GM12878 (cell line): ENCODE results near the gene CHN2. TPM values are rescaled to one million over a fixed set of nuclear protein-coding genes. Genes with fewer than 3 reads are reported as not detected.

ENCODE experiments used
- ATAC-seq: fragments of 200-7000 bp; cut with Tn5 transposase; 3 replicates; pipeline ENCODE4 v1.9.1; 2020; ENCODE audit warnings: mild to moderate bottlenecking, moderate library complexity
- BruUV-seq: library from RNA; stranded (reverse); fragments of 400-500 nt; replicated peaks from 2 replicates; lab custom pipeline; 2021; lab: Mats Ljungman, UMichigan
- CTCF ChIA-PET: fragments of 300-600 bp; sonication (Branson Sonifier 250); formaldehyde crosslinking; extraction: SDS; loops from one replicate; lab custom pipeline; 2021; ENCODE audit warnings: inconsistent platforms; lab: Yijun Ruan, JAX
- POLR2A ChIA-PET: fragments of 350-600 bp; formaldehyde crosslinking; extraction: SDS; loops from one replicate; lab custom pipeline; 2021; ENCODE audit warnings: inconsistent platforms; lab: Charles Lee
- RAD21 ChIA-PET: fragments of 300-600 bp; sonication (Branson Sonifier 250); formaldehyde crosslinking; loops from one replicate; lab custom pipeline; 2023; ENCODE audit warnings: antibody characterized with exemption; ENCODE audit not compliant: unreplicated experiment; lab: Charles Lee
- SMC1A ChIA-PET: fragments of 300-600 bp; sonication (Branson Sonifier 250); formaldehyde crosslinking; loops from one replicate; lab custom pipeline; 2023; ENCODE audit not compliant: unreplicated experiment, uncharacterized antibody; lab: Charles Lee
- DNase-seq: peaks from one replicate; pipeline ENCODE4 v3.0.0-alpha.2; 2011; ENCODE audit warnings: low read depth, low spot score
- FAIRE-seq: peaks from 3 replicates; lab custom pipeline; 2011; peaks lifted over from hg19 to GRCh38; lab: Jason Lieb, UNC
- H2AFZ ChIP-seq: 2 replicates; pipeline ENCODE4 v1.6.0; 2011; ENCODE audit warnings: low read depth, low read length, control low read depth; ENCODE audit not compliant: control insufficient read depth
- H3K27ac ChIP-seq: 2 replicates; pipeline ENCODE4 v1.5.1; 2011; ENCODE audit warnings: control low read depth; ENCODE audit not compliant: control insufficient read depth, insufficient read depth
- H3K27me3 ChIP-seq, 2 experiments: replicated peaks in 1 of 2; 2 replicates each; pipeline versions ENCODE4 v1.6.0 to v1.6.1; 2011; ENCODE audit warnings: low read length in 1 of 2; ENCODE audit not compliant: control insufficient read depth in 2 of 2, insufficient read depth in 2 of 2
- H3K36me3 ChIP-seq, 2 experiments: 2 replicates each; pipeline ENCODE4 v1.5.1; 2011; ENCODE audit warnings: low read length in 1 of 2; ENCODE audit not compliant: control insufficient read depth in 2 of 2, insufficient read depth in 2 of 2
- H3K4me1 ChIP-seq: 2 replicates; pipeline ENCODE4 v1.6.1; 2011; ENCODE audit warnings: mild to moderate bottlenecking, low read length, moderate library complexity, mixed read lengths; ENCODE audit not compliant: control insufficient read depth, insufficient read depth
- H3K4me2 ChIP-seq: 2 replicates; pipeline ENCODE4 v1.6.0; 2011; ENCODE audit warnings: control low read depth; ENCODE audit not compliant: control insufficient read depth, insufficient read depth
- H3K4me3 ChIP-seq: fragments of 200-600 bp; sonication (generic); 2 replicates; pipeline ENCODE4 v1.5.1; 2016
- H3K79me2 ChIP-seq: 2 replicates; pipeline ENCODE4 v1.6.0; 2011; ENCODE audit warnings: low read length; ENCODE audit not compliant: control insufficient read depth, insufficient read depth
- H3K9ac ChIP-seq: 2 replicates; pipeline ENCODE4 v1.8.0; 2011; ENCODE audit warnings: low read length, control low read depth, mixed read lengths; ENCODE audit not compliant: control insufficient read depth, insufficient read depth
- H3K9me3 ChIP-seq: replicated peaks from 3 replicates; pipeline ENCODE4 v1.5.1; 2011; ENCODE audit warnings: mild to moderate bottlenecking, low read length; ENCODE audit not compliant: control insufficient read depth, insufficient read depth
- H4K20me1 ChIP-seq: 2 replicates; pipeline ENCODE4 v1.6.0; 2011; ENCODE audit not compliant: control insufficient read depth, insufficient read depth
- BCL11A ChIP-seq: IDR thresholded peaks from 2 replicates; pipeline ENCODE4 v1.6.1; 2011; ENCODE audit warnings: low read depth, low read length
- CHD1 ChIP-seq: IDR thresholded peaks from 2 replicates; pipeline ENCODE4 v1.6.1; 2012; ENCODE audit warnings: low read depth, low read length, improper control_type of control experiment
- CTCF ChIP-seq, 3 experiments: IDR thresholded peaks in 2 of 3; conservative IDR thresholded peaks in 1 of 3; 2 replicates each; pipeline ENCODE4 v1.5.1; 2011; ENCODE audit warnings: low read depth in 3 of 3, low read length in 3 of 3, mild to moderate bottlenecking in 3 of 3, control low read depth in 2 of 3, moderate library complexity in 2 of 3, inconsistent platforms in 1 of 3, mixed read lengths in 1 of 3; ENCODE audit not compliant: control insufficient read depth in 2 of 3, insufficient read depth in 1 of 3; ENCODE audit errors: extremely low read depth in 1 of 3
- ESRRA ChIP-seq: IDR thresholded peaks from 2 replicates; pipeline ENCODE4 v1.6.1; 2012; ENCODE audit warnings: mild to moderate bottlenecking, low read length, improper control_type of control experiment
- KDM1A ChIP-seq: fragments of 200-600 bp; sonication (generic); IDR thresholded peaks from 2 replicates; pipeline ENCODE4 v1.6.1; 2016; ENCODE audit warnings: borderline replicate concordance
- NFIC ChIP-seq: IDR thresholded peaks from 2 replicates; pipeline ENCODE4 v1.6.1; 2012; ENCODE audit warnings: low read depth, mild to moderate bottlenecking, inconsistent platforms, low read length, moderate library complexity
- PAX8 ChIP-seq: fragments of 450-650 bp; IDR thresholded peaks from 2 replicates; pipeline ENCODE4 v1.6.1; 2017; ENCODE audit warnings: mild to moderate bottlenecking, moderate library complexity
- SMAD1 ChIP-seq: fragments of 450-650 bp; IDR thresholded peaks from 2 replicates; pipeline ENCODE4 v1.6.1; 2018; ENCODE audit warnings: mild to moderate bottlenecking, low read depth; ENCODE audit not compliant: partially characterized antibody
- SUZ12 ChIP-seq: fragments of 200-600 bp; sonication (generic); IDR thresholded peaks from one replicate; pipeline ENCODE4 v1.6.1; 2018; ENCODE audit warnings: antibody characterized with exemption, mild to moderate bottlenecking; ENCODE audit not compliant: unreplicated experiment
- TAF1 ChIP-seq: IDR thresholded peaks from 2 replicates; pipeline ENCODE4 v1.6.1; 2011; ENCODE audit warnings: mild to moderate bottlenecking, low read depth, low read length, borderline replicate concordance
- TBL1XR1 ChIP-seq: IDR thresholded peaks from 2 replicates; pipeline ENCODE4 v1.6.1; 2012; ENCODE audit warnings: low read depth, low read length, improper control_type of control experiment
- ZBTB11 ChIP-seq: fragments of 450-650 bp; formaldehyde crosslinking; IDR thresholded peaks from 2 replicates; pipeline ENCODE4 v1.5.0; 2022; ENCODE audit warnings: mild to moderate bottlenecking, missing genetic modification characterization
- ZNF24 ChIP-seq: fragments of 450-650 bp; IDR thresholded peaks from 2 replicates; pipeline ENCODE4 v1.6.1; 2017; ENCODE audit warnings: antibody characterized with exemption, mild to moderate bottlenecking
- WGBS: methylation state at CpG from one replicate; pipeline ENCODE4 v1.1.6; 2016; ENCODE audit warnings: low lambda C conversion rate; ENCODE audit not compliant: insufficient replicate concordance, insufficient coverage; ENCODE audit errors: missing lambda C conversion rate; 5-methylcytosine and 5-hydroxymethylcytosine counted together
- in situ Hi-C: fragments of 300-500 bp; cut with MboI; formaldehyde crosslinking; loops from 9 replicates; pipeline ENCODE4 v1.14.3; 2018; ENCODE audit warnings: mixed read lengths
- intact Hi-C: fragments of 100-400 bp; cut with micrococcal nuclease; formaldehyde crosslinking; loops from one replicate; pipeline ENCODE4 v1.14.2; 2022; ENCODE audit not compliant: unreplicated experiment
- polyA plus RNA-seq, 11 experiments: library from polyadenylated mRNA; depleted of rRNA in 4 of 11; unstranded in 6 of 11; stranded (reverse) in 5 of 11; fragments of >200 nt; fragmentation: Nextera tagmentation in 4 of 11; fragmentation: Illumina TruSeq in 1 of 11; extraction: Ambion mirVana in 4 of 11; extraction: Trizol in 1 of 11; gene quantifications; 1 replicate in 1 of 11; 2 replicates in 10 of 11; pipeline versions ENCODE4 v1.2.1 to v1.2.3, GENCODE V29; 2011 to 2016; ENCODE audit warnings: inconsistent platforms in 2 of 11, missing spikeins in 2 of 11, low read depth in 1 of 11
- total RNA-seq, 4 experiments: library from RNA; depleted of rRNA in 3 of 4; stranded (reverse); fragments of >200 nt in 3 of 4; fragmentation: Illumina TruSeq in 1 of 4; extraction: Trizol in 1 of 4; gene quantifications; 2 replicates each; pipeline versions ENCODE4 v1.2.1 to v1.2.3, GENCODE V29; 2013 to 2021

The CHN2 gene
- total and polyA plus RNA-seq, 10 of the 15 experiments (the other 5 are each of a cell fraction or from before 2014, with no cell fraction given), result 0.11 to 3.8 (median 0.37) TPM; not detected in 2

GRCh38 chr7:29372351-29373090 lies 177.9 kb downstream of the CHN2 start:
- ChIA-PET RAD21 (no interaction called here), POLR2A (no interaction called here), CTCF (interaction anchor here (0.6 to 1.1 kb wide), 2 partner anchors 39 to 272 kb away, joined by 3 read pairs; no protein-coding TSS in a partner anchor), SMC1A (no interaction called here)
- Histone ChIP-seq H3K4me2 (no peak overlapping the region), H3K27me3 (0 out of 4 replicates have a peak, but pooled peaks cover 0 to 2% of the 10 kb centered on the region in 2 experiments), H3K9ac (no peak overlapping the region), H3K4me1 (no peaks in the 10 kb centered on the region), H3K9me3 (no peaks in the 10 kb centered on the region), H3K4me3 (no peak overlapping the region), H2AFZ (no peak overlapping the region), H3K36me3 (no peaks in the 10 kb centered on the region), H3K27ac (no peak overlapping the region), H3K79me2 (no peaks in the 10 kb centered on the region), H4K20me1 (no peaks in the 10 kb centered on the region)
- in situ Hi-C loops (no loop called here), intact Hi-C loops (no loop called here)
- 46% methylated on average over 3 of the region's 3 CpGs for WGBS
- ATAC-seq (no peak), FAIRE-seq (no peak), DNase-seq (no peak)
- BruUV-seq, result no TSS peak
- TF ChIP-seq TBL1XR1 (no peak), ZBTB11 (CRISPR knock-in tag) (no peak), PAX8 (no peak), BCL11A (no peak), NFIC (no peak), CHD1 (no peak), SMAD1 (no peak), ESRRA (no peak), CTCF (IDR thresholded peaks at IDR 0.05 in 2 of 3, conservative IDR thresholded peaks at IDR 0.05 in 1 of 3; ENCODE audit: control insufficient read depth in 2 of 3, extremely low read depth in 1 of 3, insufficient read depth in 1 of 3, low read depth in 3 of 3, low read length in 3 of 3) (no peak), SUZ12 (no peak), ZNF24 (no peak), TAF1 (no peak), KDM1A (no peak)
